ENCODE measurements around the gene RNF212B. TPM values are rescaled to one million over a fixed set of nuclear protein-coding genes. Genes with fewer than 3 reads are reported as not detected.

The RNF212B gene
- total RNA-seq, 1 experiment from 2014 or later = 0.39 TPM

- peak overlapping the region; percentile 91 for H3K4me2 ChIP-seq (ENCODE audit: insufficient read depth, insufficient read length, low read length)
- peaks cover 10% of the 10 kb centered on the region for H3K23me2 ChIP-seq (ENCODE audit: insufficient read length, low read depth, low read length, poor library complexity, severe bottlenecking)
- TF ChIP-seq, protein P1, sequence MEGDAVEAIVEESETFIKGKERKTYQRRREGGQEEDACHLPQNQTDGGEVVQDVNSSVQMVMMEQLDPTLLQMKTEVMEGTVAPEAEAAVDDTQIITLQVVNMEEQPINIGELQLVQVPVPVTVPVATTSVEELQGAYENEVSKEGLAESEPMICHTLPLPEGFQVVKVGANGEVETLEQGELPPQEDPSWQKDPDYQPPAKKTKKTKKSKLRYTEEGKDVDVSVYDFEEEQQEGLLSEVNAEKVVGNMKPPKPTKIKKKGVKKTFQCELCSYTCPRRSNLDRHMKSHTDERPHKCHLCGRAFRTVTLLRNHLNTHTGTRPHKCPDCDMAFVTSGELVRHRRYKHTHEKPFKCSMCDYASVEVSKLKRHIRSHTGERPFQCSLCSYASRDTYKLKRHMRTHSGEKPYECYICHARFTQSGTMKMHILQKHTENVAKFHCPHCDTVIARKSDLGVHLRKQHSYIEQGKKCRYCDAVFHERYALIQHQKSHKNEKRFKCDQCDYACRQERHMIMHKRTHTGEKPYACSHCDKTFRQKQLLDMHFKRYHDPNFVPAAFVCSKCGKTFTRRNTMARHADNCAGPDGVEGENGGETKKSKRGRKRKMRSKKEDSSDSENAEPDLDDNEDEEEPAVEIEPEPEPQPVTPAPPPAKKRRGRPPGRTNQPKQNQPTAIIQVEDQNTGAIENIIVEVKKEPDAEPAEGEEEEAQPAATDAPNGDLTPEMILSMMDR (conservative IDR thresholded peaks at IDR 0.05) = no peak
- H3K23ac ChIP-seq (ENCODE audit: insufficient read length, low read depth, low read length) = no peak overlapping the region
- no peaks in the 10 kb centered on the region for H3K9me3 Mint-ChIP-seq
- H3K27me3 Mint-ChIP-seq (ENCODE audit: low read depth) = peaks cover 80% of the 10 kb centered on the region
- no peak overlapping the region for H3K4ac ChIP-seq (ENCODE audit: low read depth, low read length)
- H3K27ac ChIP-seq (ENCODE audit: insufficient read length, low read depth, low read length) = no peak overlapping the region
- H3K18ac ChIP-seq (ENCODE audit: insufficient read length, low read depth, low read length) = no peak overlapping the region
- no CpG with 5 or more reads among the region's 22 CpGs for WGBS (ENCODE audit: extremely low coverage, insufficient read length, low lambda C conversion rate)
- no peaks in the 10 kb centered on the region for H3K79me1 ChIP-seq (ENCODE audit: insufficient read depth, low read depth, low read length, poor library complexity, severe bottlenecking)
- no peaks in the 10 kb centered on the region for H3K9me3 ChIP-seq (ENCODE audit: control insufficient read depth, low read depth, low read length)
- H2BK20ac ChIP-seq (ENCODE audit: low read depth, low read length, poor library complexity, severe bottlenecking) = no peak overlapping the region
- H3K9ac ChIP-seq (ENCODE audit: extremely low read depth, insufficient read length, low read length) = peak overlapping the region; percentile 39
- H2BK5ac ChIP-seq (ENCODE audit: insufficient read length, low read length) = no peak overlapping the region
- no peak overlapping the region for H2BK12ac ChIP-seq (ENCODE audit: insufficient read length, low read depth, low read length)
- H3K79me2 ChIP-seq (ENCODE audit: insufficient read depth, low read length) = no peaks in the 10 kb centered on the region
- H3K4me1 ChIP-seq (ENCODE audit: insufficient read depth, low read length) = no peaks in the 10 kb centered on the region
- H3K27ac Mint-ChIP-seq = no peak overlapping the region
- no peak overlapping the region for H2BK15ac ChIP-seq (ENCODE audit: low read depth, low read length)
- H4K8ac ChIP-seq (replicated peaks; ENCODE audit: insufficient read length, low read depth, low read length) = no peak overlapping the region
- H3K27me3 ChIP-seq (ENCODE audit: insufficient read depth, low read length) = peaks cover 13% of the 10 kb centered on the region; the same call in 1 of the 2 replicates
- H2BK120ac ChIP-seq (ENCODE audit: low read depth, low read length, poor library complexity, severe bottlenecking) = no peak overlapping the region
- peaks cover 16 to 20% of the 10 kb centered on the region in 2 experiments for H3K4me1 Mint-ChIP-seq
- no peak for DNase-seq
- no peaks in the 10 kb centered on the region for H4K20me1 ChIP-seq (ENCODE audit: control insufficient read depth, insufficient read depth, insufficient read length)
- no peak overlapping the region for H2AFZ ChIP-seq (ENCODE audit: low read length)
- no peak overlapping the region for H2AK5ac ChIP-seq (ENCODE audit: insufficient read length, low read length)
- H4K5ac ChIP-seq (ENCODE audit: insufficient read length, low read depth, low read length) = no peak overlapping the region
- H3T11ph ChIP-seq (ENCODE audit: low read length) = no peak overlapping the region
- no peak overlapping the region for H4K91ac ChIP-seq (ENCODE audit: insufficient read length, low read depth, low read length)
- no peak overlapping the region for H3K56ac ChIP-seq (ENCODE audit: insufficient read length, low read depth, low read length)
- no peaks in the 10 kb centered on the region; a peak in 2 of 7 replicates for H3K36me3 Mint-ChIP-seq (ENCODE audit: insufficient read depth in 1 of 3, low read depth in 3 of 3)
- peak overlapping the region; percentile 90 to 97 for H3K4me3 Mint-ChIP-seq
- no peak overlapping the region for H3K14ac ChIP-seq (ENCODE audit: insufficient read depth, low read length)
Observed at GRCh38 chr14:23285530-23286019, 47.8 kb downstream of the RNF212B start.
